Measurements from ENCODE around the gene PGS1.

Gene PGS1

DNA sequence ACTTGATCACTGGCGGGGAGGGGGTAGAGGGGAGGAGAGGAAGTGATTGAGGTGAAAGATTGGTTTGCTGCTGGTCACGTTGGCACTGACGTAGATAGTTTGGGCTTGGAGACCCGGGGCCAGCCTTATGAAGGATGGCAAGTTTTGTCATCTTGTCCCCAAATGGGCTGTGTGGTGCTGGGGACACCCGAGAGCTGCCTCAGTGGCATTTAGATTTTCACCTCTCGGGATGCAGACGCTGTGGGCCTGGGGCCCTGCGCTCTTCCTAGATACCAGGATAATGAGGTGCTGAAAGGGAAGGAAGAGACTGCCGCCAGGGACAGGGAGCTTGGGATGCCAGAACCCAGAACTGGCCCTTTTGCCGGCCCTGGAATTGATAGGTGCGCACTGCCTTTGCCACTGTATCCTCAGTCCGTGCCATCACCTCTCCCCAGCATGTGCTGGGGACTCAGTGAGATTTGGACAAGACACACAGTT lies 17.2 kb upstream of the PGS1 start:
- DNase-seq (ENCODE audit: insufficient read length, low spot score), result no peak
- no peak for FAIRE-seq

DNA sequence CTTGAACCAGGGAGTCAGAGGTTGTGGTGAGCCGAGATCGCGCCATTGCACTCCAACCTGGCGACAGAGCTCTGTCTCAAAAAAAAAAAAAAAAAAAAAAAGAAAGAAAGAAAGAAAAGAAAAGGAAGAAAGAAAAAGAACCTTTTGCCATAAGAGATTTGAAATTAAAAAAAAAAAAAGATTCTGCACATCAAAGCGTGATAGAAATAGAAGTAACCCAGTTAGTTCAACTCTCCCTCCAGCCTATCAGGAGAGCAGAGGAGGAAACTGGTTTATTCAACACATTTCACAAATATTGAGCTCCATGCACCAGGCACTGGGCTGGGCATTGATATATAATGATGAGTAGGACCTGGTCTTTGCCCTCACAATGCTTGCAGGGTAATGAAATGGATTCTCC lies 16.2 kb upstream of the PGS1 start:
- FAIRE-seq (no peak), DNase-seq (ENCODE audit: insufficient read length, low spot score) (no peak)

GRCh38 chr17:78362671-78363070 lies 15.8 kb upstream of the PGS1 start:
- no peak for DNase-seq (ENCODE audit: insufficient read length, low spot score)
- FAIRE-seq, result no peak

GRCh38 chr17:78364436-78365281 lies 13.8 kb upstream of the PGS1 start:
- no peak for DNase-seq (ENCODE audit: insufficient read length, low spot score)
- no peak for FAIRE-seq

DNA sequence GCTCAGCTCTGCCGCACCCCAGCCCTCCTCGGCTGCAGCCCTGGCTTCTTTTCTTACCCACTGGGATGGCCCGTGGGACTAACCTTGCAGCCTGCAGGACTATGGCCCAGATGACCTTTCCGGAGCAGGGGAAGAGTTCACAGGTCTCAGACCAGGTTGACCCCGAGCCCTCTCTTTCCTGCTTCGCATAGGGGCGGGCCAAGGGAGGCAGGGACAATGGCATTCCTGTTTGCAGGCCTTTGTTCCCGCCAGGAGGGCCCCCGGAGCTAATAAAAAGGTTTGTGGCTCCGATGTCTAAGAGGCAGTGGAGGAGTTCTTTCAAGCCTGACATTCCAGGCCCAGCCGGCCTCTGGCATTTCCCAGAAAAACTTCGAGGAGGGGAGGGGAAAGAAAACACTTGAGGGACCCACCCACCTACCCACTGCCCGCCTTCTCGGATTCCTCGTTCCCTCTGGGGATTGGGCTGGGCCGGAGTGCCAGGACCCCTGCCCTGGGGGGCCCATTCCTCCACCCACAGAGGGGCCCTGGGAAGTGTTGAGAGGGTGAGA lies 12.8 kb upstream of the PGS1 start:
- no peak for FAIRE-seq
- no peak for DNase-seq (ENCODE audit: insufficient read length, low spot score)

- peak; percentile 84 for FAIRE-seq
- no peak for DNase-seq (ENCODE audit: insufficient read length, low spot score)
Measured at GRCh38 chr17:78366109-78366848, 12.2 kb upstream of the PGS1 start.

GRCh38 chr17:78367193-78367592 lies 11.3 kb upstream of the PGS1 start:
- DNase-seq (ENCODE audit: insufficient read length, low spot score), result no peak
- no peak for FAIRE-seq

DNA sequence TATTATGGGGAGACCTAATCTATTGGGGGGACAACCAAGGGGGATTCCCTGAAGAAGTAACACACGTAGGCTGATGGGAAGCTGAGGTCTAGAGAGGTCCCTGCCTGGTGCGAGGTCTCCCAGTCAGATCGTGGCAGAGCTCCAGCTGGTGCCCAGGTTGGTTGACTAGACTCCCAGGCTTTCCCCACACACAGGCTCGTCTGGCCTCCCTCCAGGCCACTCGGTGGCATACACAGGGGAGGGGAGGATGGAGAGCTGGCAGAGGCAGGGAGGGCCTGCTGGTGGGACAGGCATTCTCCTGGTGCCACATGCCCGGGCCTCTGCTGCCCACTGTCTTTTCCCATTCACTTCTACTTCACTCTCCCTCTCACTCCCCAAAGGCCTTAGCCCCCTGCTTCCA lies 10.1 kb upstream of the PGS1 start:
- FAIRE-seq, result no peak
- DNase-seq (ENCODE audit: insufficient read length, low spot score), result no peak

GRCh38 chr17:78368854-78369495 lies 9.5 kb upstream of the PGS1 start:
- FAIRE-seq (no peak), DNase-seq (ENCODE audit: insufficient read length, low spot score) (no peak)

DNA sequence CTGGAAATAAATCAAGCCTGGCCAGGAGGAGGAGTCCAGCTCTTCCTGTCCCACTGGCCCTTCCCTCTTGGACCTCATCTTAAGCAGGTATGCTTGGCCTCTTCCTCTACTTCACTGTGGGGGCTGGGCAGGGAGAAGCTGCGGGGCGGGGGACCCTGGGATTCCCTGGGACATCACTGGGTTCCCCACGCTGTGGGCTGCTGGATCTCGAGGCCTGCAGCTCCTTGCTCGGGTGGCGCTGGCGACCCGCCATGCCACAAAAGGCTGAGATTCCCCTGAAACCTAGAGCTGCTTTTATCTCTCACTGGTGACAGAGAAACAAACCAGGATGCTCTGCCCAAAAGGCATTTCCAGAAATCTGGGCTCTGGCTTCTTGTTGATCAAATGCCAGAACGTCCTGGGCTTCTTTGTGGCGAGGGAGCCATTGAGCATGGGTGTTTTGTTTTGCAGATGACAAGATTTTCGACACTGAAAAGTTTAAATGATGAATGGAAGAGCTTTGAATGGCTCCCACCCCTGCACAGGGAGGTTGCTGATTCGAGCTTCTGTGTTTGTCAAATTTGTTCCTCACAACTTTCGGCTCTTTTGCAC lies 8.6 kb upstream of the PGS1 start:
- no peak for DNase-seq (ENCODE audit: insufficient read length, low spot score)
- FAIRE-seq, result no peak

GRCh38 chr17:78371056-78371455 lies 7.4 kb upstream of the PGS1 start:
- no peak for FAIRE-seq
- DNase-seq (ENCODE audit: insufficient read length, low spot score), result no peak

- no peak for FAIRE-seq
- no peak for DNase-seq (ENCODE audit: insufficient read length, low spot score)
Measured at GRCh38 chr17:78372841-78373240, 5.6 kb upstream of the PGS1 start.

DNA sequence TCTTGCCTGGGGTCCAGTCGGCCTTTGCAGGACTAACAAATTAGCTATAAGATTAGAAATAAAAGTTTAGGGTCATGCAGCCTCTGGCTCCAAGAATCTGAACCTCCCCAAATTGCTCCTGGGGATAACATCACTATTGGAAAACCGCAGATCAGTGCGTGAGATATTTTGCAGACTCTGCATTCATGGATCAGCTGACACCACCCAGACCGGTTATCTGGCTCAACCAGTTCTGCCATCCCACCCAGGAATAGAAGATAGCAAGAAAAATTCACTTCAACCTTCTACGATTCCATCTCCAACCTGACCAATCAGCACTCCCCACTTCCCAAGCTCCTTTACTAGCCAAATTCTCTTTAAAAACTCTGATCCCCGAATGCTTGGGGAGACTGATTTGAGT lies 4.3 kb upstream of the PGS1 start:
- FAIRE-seq (no peak), DNase-seq (ENCODE audit: insufficient read length, low spot score) (no peak)

GRCh38 chr17:78374631-78375274 lies 3.7 kb upstream of the PGS1 start:
- FAIRE-seq, result no peak

DNA sequence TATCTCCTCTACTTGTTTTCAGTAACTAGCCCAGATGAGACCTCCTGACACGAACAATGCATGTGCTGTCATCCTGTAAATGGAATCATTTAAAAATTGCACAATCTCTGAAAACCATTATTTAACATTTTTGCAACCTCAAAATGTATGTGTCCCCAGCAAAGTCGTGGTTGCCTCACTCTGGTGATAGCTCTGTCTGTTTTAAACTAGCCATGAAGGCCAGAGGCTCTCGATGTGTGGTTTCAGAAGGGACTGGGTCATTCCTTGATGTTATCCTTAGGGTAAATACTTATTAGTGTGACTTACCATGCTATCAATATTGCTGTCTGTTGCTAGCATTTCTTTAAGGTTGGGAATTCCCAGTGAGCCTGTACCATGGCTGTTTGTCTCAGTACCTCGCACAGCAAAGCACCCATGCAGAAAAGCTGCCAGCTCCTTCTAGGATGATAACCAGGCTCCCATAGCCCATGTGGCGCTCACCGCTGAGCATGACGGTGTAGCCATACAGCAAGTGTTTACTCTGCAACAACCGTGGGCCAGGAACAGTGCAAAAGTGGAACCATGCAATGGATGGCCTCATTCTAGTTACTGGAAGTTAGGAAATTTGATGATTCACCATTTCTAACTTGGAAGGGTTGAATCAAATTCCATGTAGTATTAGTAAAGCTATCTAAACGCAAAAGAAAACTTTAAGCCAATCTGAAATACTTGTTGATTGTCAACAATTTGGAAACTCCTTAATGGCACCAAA lies 2.9 kb upstream of the PGS1 start:
- FAIRE-seq (no peak), DNase-seq (ENCODE audit: insufficient read length, low spot score) (no peak)

More at GRCh38 chr17:78374631-78375274, 3.7 kb upstream of the PGS1 start:
- no peak for DNase-seq (ENCODE audit: insufficient read length, low spot score)

DNA sequence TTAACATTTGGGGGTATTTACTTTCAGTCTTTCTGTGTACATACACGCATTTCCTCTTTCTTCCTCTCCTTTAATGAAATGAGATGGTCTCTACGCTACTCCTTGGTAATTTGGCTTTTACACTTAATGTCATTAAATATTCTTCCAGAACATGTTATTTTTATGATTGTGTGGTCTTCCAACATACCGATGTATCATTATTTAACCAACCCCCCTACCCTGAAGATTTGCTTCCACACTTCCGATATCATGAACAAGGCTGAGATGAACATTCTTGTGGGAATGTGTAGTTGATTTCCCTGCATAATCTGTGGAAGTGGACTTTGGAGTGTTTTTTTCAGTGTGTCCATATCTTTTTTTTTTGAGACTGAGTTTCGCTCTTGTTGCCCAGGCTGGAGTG lies 2.3 kb upstream of the PGS1 start:
- DNase-seq (ENCODE audit: insufficient read length, low spot score) (no peak), FAIRE-seq (no peak)

DNA sequence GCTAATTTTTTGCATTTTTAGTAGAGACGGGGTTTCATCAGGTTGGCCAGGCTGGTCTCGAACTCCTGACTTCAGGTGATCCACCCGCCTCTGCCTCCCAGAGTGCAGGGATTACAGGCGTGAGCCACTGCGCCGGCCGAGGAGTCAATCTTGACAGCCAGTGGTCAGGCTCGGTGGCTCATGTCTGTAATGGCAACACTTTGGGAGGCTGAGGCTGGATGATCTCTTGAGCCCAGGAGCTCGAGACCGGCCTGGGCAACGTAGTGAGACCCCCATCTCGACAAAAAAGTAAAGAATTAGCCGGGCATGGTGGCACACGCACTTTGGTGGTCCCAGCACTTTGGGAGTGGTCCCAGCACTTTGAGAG lies 608 bp upstream of the PGS1 start:
- FAIRE-seq, result no peak
- DNase-seq (ENCODE audit: insufficient read length, low spot score), result no peak

- FAIRE-seq (no peak), DNase-seq (ENCODE audit: insufficient read length, low spot score) (no peak)
Measured at GRCh38 chr17:78379131-78379491, 662 bp downstream of the PGS1 start.

GRCh38 chr17:78380370-78380769 lies 1.9 kb downstream of the PGS1 start:
- DNase-seq (ENCODE audit: insufficient read length, low spot score), result no peak
- FAIRE-seq, result no peak

All from GM19239 (cell line).